ENCODE data around the gene PLA2G6. TPM values are rescaled to one million over a fixed set of nuclear protein-coding genes. Genes with fewer than 3 reads are reported as not detected.

The PLA2G6 gene
- total and polyA plus RNA-seq, 2 of the 8 experiments (the other 6 are each of a cell fraction or from before 2014, with no cell fraction given): 13.2 to 21.0 TPM

GRCh38 chr22:38088629-38089473, 92.8 kb downstream of the PLA2G6 start:
- Histone ChIP-seq H2BK15ac (ENCODE audit: low read length) (no peak overlapping the region), H3K56ac (replicated peaks; ENCODE audit: insufficient read length, low read depth, low read length) (no peak overlapping the region), H2AK5ac (ENCODE audit: low read depth, low read length) (no peak overlapping the region), H2BK5ac (ENCODE audit: low read depth, low read length) (no peak overlapping the region), H2BK20ac (ENCODE audit: low read length) (no peak overlapping the region), H3K9me3 (ENCODE audit: insufficient read depth in 2 of 2, low read depth in 1 of 2, low read length in 1 of 2) (no peaks in the 10 kb centered on the region), H3K23me2 (ENCODE audit: low read depth, low read length) (peaks cover 2% of the 10 kb centered on the region; the same call in 1 of the 2 replicates), H3K18ac (ENCODE audit: extremely low read depth, low read length) (no peak overlapping the region), H4K8ac (ENCODE audit: extremely low read depth, insufficient read depth, low read length) (peak overlapping the region; percentile 63), H3K4me3 (ENCODE audit: extremely low read depth in 1 of 4, insufficient read depth in 2 of 4, low read depth in 3 of 4, low read length in 4 of 4) (peak overlapping the region in 2 of 4 experiments; percentile 23 to 54; a peak in 3 of 8 replicates), H3K36me3 (ENCODE audit: control insufficient read depth in 2 of 4, insufficient read depth in 4 of 4, low read length in 3 of 4) (no peaks in the 10 kb centered on the region), H3K27me3 (replicated peaks in 1 of 4; ENCODE audit: control insufficient read depth in 3 of 4, extremely low read depth in 1 of 4, insufficient read depth in 3 of 4, low read length in 3 of 4) (peaks cover 0 to 4% (median 0%) of the 10 kb centered on the region in 4 experiments; a peak in 2 of 7 replicates), H3K4me2 (ENCODE audit: insufficient read depth in 1 of 2, low read depth in 2 of 2, low read length in 2 of 2) (peak overlapping the region; percentile 67 to 68), H4K20me1 (replicated peaks in 1 of 2; ENCODE audit: control insufficient read depth in 1 of 2, insufficient read depth in 2 of 2, low read length in 2 of 2) (peaks cover 0 to 2% of the 10 kb centered on the region in 2 experiments), H2BK12ac (ENCODE audit: low read depth, low read length) (no peak overlapping the region), H3K23ac (ENCODE audit: insufficient read length) (no peak overlapping the region), H3K79me1 (ENCODE audit: low read depth, low read length) (no peaks in the 10 kb centered on the region), H3K79me2 (ENCODE audit: control insufficient read depth in 1 of 2, insufficient read depth in 2 of 2, low read length in 2 of 2) (no peaks in the 10 kb centered on the region), H4K5ac (ENCODE audit: insufficient read length, low read depth, low read length) (no peak overlapping the region), H4K91ac (replicated peaks; ENCODE audit: insufficient read length, low read length) (no peak overlapping the region), H3K14ac (ENCODE audit: insufficient read length) (no peak overlapping the region), H2BK120ac (replicated peaks; ENCODE audit: low read depth, low read length) (no peak overlapping the region), H2AFZ (ENCODE audit: low read length) (no peak overlapping the region), H3K27ac (ENCODE audit: low read depth, low read length) (no peak overlapping the region), H3K9ac (replicated peaks in 1 of 4; ENCODE audit: extremely low read depth in 1 of 4, low read depth in 3 of 4, low read length in 3 of 4) (no peak overlapping the region), H3K4me1 (replicated peaks in 1 of 4; ENCODE audit: control insufficient read depth in 3 of 4, insufficient read depth in 4 of 4, low read length in 3 of 4) (peaks cover 0 to 19% (median 13%) of the 10 kb centered on the region in 4 experiments; a peak in 6 of 7 replicates), H3K4ac (replicated peaks; ENCODE audit: insufficient read length, low read depth, low read length) (peak overlapping the region; percentile 78)
- CTCF ChIA-PET (ENCODE audit: partially characterized antibody): interaction anchor here (1.0 to 3.3 kb wide), 10 partner anchors 8 to 62 kb away, joined by 3 to 34 read pairs (median 4); partner anchors contain the start of gene PICK1
- no peak for FAIRE-seq
- WGBS, 2 experiments (ENCODE audit: extremely low coverage in 1 of 2, insufficient coverage in 1 of 2, insufficient read length in 1 of 2, insufficient replicate concordance in 2 of 2, low coverage in 1 of 2, low lambda C conversion rate in 2 of 2, missing lambda C conversion rate in 1 of 2): 55% methylated on average over 17 of the region's 85 CpGs; no CpG with 5 or more reads in 1 of the 2 experiments
- no peak for DNase-seq (ENCODE audit: low read depth in 1 of 2, low spot score in 2 of 2)
- POLR2A ChIA-PET (ENCODE audit: partially characterized antibody): interaction anchor here (0.5 to 2.3 kb wide), 7 partner anchors 8 to 183 kb away, joined by 3 to 8 read pairs (median 4); partner anchors contain the start of gene PLA2G6
- TF ChIP-seq KDM1A (IDR thresholded peaks at IDR 0.05; ENCODE audit: borderline replicate concordance, low read length) (peak; percentile 96), HDAC2 (IDR thresholded peaks at IDR 0.05; ENCODE audit: borderline replicate concordance in 1 of 2, low read depth in 2 of 2, low read length in 2 of 2) (peak in 1 of 2 experiments; percentile 84; a peak in 2 of 4 replicates), E2F6 (IDR thresholded peaks at IDR 0.05) (peak; percentile 94), PHF8 (conservative IDR thresholded peaks at IDR 0.05; ENCODE audit: low read depth, low read length) (no peak)
- TF ChIP-seq, protein P1, sequence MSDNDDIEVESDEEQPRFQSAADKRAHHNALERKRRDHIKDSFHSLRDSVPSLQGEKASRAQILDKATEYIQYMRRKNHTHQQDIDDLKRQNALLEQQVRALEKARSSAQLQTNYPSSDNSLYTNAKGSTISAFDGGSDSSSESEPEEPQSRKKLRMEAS (IDR thresholded peaks at IDR 0.05): peak; percentile 95
